ENCODE measurements around the gene KLF15.

DNA sequence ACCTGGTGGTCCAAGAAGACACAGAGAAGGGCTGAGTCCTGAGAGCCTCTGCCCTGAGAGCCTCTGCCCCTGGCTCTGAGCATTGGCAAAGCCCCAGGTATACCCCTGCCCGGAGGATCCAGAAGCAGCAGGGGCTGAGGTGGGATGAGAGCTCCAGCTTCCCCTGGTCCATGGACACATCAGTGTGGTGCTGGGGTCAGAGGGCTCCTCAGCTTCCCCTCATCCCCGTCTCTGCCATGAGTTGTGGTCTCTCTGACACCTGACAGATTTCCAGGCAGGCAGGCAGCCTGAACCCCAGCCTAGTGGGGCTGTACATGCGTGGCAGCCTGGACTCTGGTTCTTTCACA lies 3.5 kb upstream of the KLF15 start:
- TF ChIP-seq GATA2 (IDR thresholded peaks at IDR 0.05; ENCODE audit: low read depth, low read length), result no peak
- TF ChIP-seq GATA3 (IDR thresholded peaks at IDR 0.05; ENCODE audit: low read depth, low read length), result no peak
